Hepatocyte (in vitro differentiated cells): ENCODE results near the gene STOML2. TPM values are rescaled to one million over a fixed set of nuclear protein-coding genes. Genes with fewer than 3 reads are reported as not detected.

Source experiments
- DNase-seq: peaks from one replicate; pipeline ENCODE4 v3.0.0-alpha.2; 2016; ENCODE audit warnings: low spot score
- H2AFZ ChIP-seq: fragments of 200-600 bp; sonication (generic); 2 replicates; pipeline ENCODE4 v1.6.0; 2016; ENCODE audit warnings: antibody characterized with exemption, mild to moderate bottlenecking
- H3K27ac ChIP-seq: fragments of 200-600 bp; sonication (generic); 2 replicates; pipeline ENCODE4 v1.5.1; 2016; ENCODE audit warnings: mild to moderate bottlenecking
- H3K27me3 ChIP-seq: fragments of 200-600 bp; sonication (generic); 2 replicates; pipeline ENCODE4 v1.6.1; 2016
- H3K36me3 ChIP-seq: fragments of 200-600 bp; sonication (generic); replicated peaks from 2 replicates; pipeline ENCODE4 v1.5.1; 2016; ENCODE audit warnings: low read depth; ENCODE audit not compliant: insufficient read depth
- H3K4me1 ChIP-seq: fragments of 200-600 bp; sonication (generic); 2 replicates; pipeline ENCODE4 v1.5.1; 2016; ENCODE audit warnings: mild to moderate bottlenecking, moderate library complexity; ENCODE audit not compliant: insufficient read depth
- H3K4me2 ChIP-seq: fragments of 200-600 bp; sonication (generic); 2 replicates; pipeline ENCODE4 v1.6.0; 2016
- H3K4me3 ChIP-seq: fragments of 200-600 bp; sonication (generic); 2 replicates; pipeline ENCODE4 v1.5.1; 2016; ENCODE audit warnings: mild to moderate bottlenecking
- H3K79me2 ChIP-seq: fragments of 200-600 bp; sonication (generic); 2 replicates; pipeline ENCODE4 v1.6.0; 2017; ENCODE audit warnings: mild to moderate bottlenecking
- H3K9me2 ChIP-seq: fragments of 200-600 bp; sonication (generic); replicated peaks from 2 replicates; pipeline ENCODE4 v1.6.0; 2017; ENCODE audit warnings: mild to moderate bottlenecking; ENCODE audit not compliant: insufficient read depth
- H3K9me3 ChIP-seq: fragments of 200-600 bp; sonication (generic); 2 replicates; pipeline ENCODE4 v1.5.1; 2016; ENCODE audit warnings: low read depth, mild to moderate bottlenecking
- H4K20me1 ChIP-seq: fragments of 200-600 bp; sonication (generic); 2 replicates; pipeline ENCODE4 v1.6.0; 2016; ENCODE audit warnings: mild to moderate bottlenecking; ENCODE audit not compliant: insufficient read depth, poor library complexity, severe bottlenecking
- CTCF ChIP-seq: fragments of 200-600 bp; sonication (generic); IDR thresholded peaks from 2 replicates; pipeline ENCODE4 v1.5.1; 2016; ENCODE audit warnings: antibody characterized with exemption, mild to moderate bottlenecking; ENCODE audit not compliant: poor library complexity
- EZH2 ChIP-seq: fragments of 200-600 bp; sonication (generic); IDR thresholded peaks from 2 replicates; pipeline ENCODE4 v1.6.1; 2016; ENCODE audit warnings: antibody characterized with exemption, mild to moderate bottlenecking, borderline replicate concordance
- EZH2phosphoT487 ChIP-seq: fragments of 200-600 bp; sonication (generic); IDR thresholded peaks from one replicate; pipeline ENCODE4 v1.6.1; 2018; ENCODE audit warnings: antibody characterized with exemption, mild to moderate bottlenecking, low read depth, moderate library complexity; ENCODE audit not compliant: unreplicated experiment, severe bottlenecking
- WGBS: methylation state at CpG from one replicate; pipeline ENCODE4 v1.1.6; 2016; ENCODE audit warnings: low lambda C conversion rate; ENCODE audit errors: missing lambda C conversion rate; 5-methylcytosine and 5-hydroxymethylcytosine counted together
- polyA plus RNA-seq: library from polyadenylated mRNA; unstranded; fragments of >200 nt; fragmentation: Nextera tagmentation; extraction: Ambion mirVana; gene quantifications from 2 replicates; pipeline ENCODE4 v1.2.1, GENCODE V29; 2016
- total RNA-seq: library from RNA; depleted of rRNA; stranded (reverse); fragments of >200 nt; gene quantifications from 2 replicates; pipeline ENCODE4 v1.2.3, GENCODE V29; 2014

Gene STOML2
- total and polyA plus RNA-seq, 2 experiments from 2014 or later, result 98.0 to 120 TPM

- Histone ChIP-seq H3K36me3 (peaks cover 13% of the 10 kb centered on the region), H3K4me2 (no peak overlapping the region), H2AFZ (no peak overlapping the region), H3K79me2 (peaks cover 18% of the 10 kb centered on the region), H3K4me3 (no peak overlapping the region), H3K27ac (no peak overlapping the region), H4K20me1 (peaks cover 20% of the 10 kb centered on the region), H3K4me1 (no peaks in the 10 kb centered on the region), H3K27me3 (no peaks in the 10 kb centered on the region), H3K9me3 (no peaks in the 10 kb centered on the region), H3K9me2 (no peaks in the 10 kb centered on the region)
- DNase-seq, result no peak
- no peak for TF ChIP-seq CTCF
- TF ChIP-seq EZH2phosphoT487, result no peak
- TF ChIP-seq EZH2, result no peak
- WGBS, result 97% methylated on average over 10 of the region's 10 CpGs
Measured at GRCh38 chr9:35059438-35059837, 43.5 kb downstream of the STOML2 start.

GRCh38 chr9:35057271-35057620 is 45.7 kb downstream of the STOML2 start:
- no peak overlapping the region for H3K4me2 ChIP-seq
- peaks cover 6% of the 10 kb centered on the region for H3K36me3 ChIP-seq
- H3K9me2 ChIP-seq, result no peaks in the 10 kb centered on the region
- no peak overlapping the region for H3K4me3 ChIP-seq
- 95% methylated on average over 8 of the region's 8 CpGs for WGBS
- TF ChIP-seq CTCF, result no peak
- TF ChIP-seq EZH2, result no peak
- TF ChIP-seq EZH2phosphoT487, result no peak
- no peak overlapping the region for H3K27ac ChIP-seq
- DNase-seq, result no peak
- no peak overlapping the region for H2AFZ ChIP-seq
- no peaks in the 10 kb centered on the region for H3K27me3 ChIP-seq
- H3K79me2 ChIP-seq, result no peaks in the 10 kb centered on the region
- H3K4me1 ChIP-seq, result no peaks in the 10 kb centered on the region
- H4K20me1 ChIP-seq, result peaks cover 9% of the 10 kb centered on the region
- H3K9me3 ChIP-seq, result no peaks in the 10 kb centered on the region

GRCh38 chr9:35056571-35057270 is 46.2 kb downstream of the STOML2 start:
- TF ChIP-seq EZH2 (no peak), CTCF (no peak), EZH2phosphoT487 (no peak)
- 93% methylated on average over 9 of the region's 9 CpGs for WGBS
- DNase-seq, result no peak
- Histone ChIP-seq H3K4me3 (no peak overlapping the region), H4K20me1 (peaks cover 4% of the 10 kb centered on the region), H3K9me3 (no peaks in the 10 kb centered on the region), H3K4me2 (no peak overlapping the region), H3K27ac (no peak overlapping the region), H3K36me3 (peaks cover 6% of the 10 kb centered on the region), H3K79me2 (no peaks in the 10 kb centered on the region), H3K4me1 (no peaks in the 10 kb centered on the region), H3K27me3 (no peaks in the 10 kb centered on the region), H2AFZ (no peak overlapping the region), H3K9me2 (no peaks in the 10 kb centered on the region)
